Lung (tissue), 12 donors: Measurements from ENCODE around the gene TCF25. TPM values are rescaled to one million over a fixed set of nuclear protein-coding genes. Genes with fewer than 3 reads are reported as not detected.

Experiments used
- ATAC-seq: fragments of 200-7000 bp; cut with Tn5 transposase; one replicate; pipeline ENCODE4 v1.9.1; 2020; ENCODE audit warnings: moderate number of reproducible peaks; ENCODE audit not compliant: insufficient read depth, low FRiP score
- DNase-seq, 3 donors: peaks; one replicate each; pipeline ENCODE4 v3.0.0-alpha.2; 2013 to 2017
- H3K27ac ChIP-seq, 2 donors: one replicate each; pipeline ENCODE4 v1.5.1; 2013; ENCODE audit warnings: mild to moderate bottlenecking in 2 of 2, moderate library complexity in 2 of 2, control low read depth in 1 of 2, inconsistent platforms in 1 of 2, low read depth in 1 of 2, low read length in 1 of 2
- H3K27me3 ChIP-seq, 3 donors: one replicate each; pipeline ENCODE4 v1.5.1; 2013; ENCODE audit warnings: low read length in 2 of 3; ENCODE audit not compliant: control insufficient read depth in 3 of 3, insufficient read depth in 3 of 3
- H3K36me3 ChIP-seq, 4 donors: one replicate each; pipeline ENCODE4 v1.5.1; 2013; ENCODE audit warnings: low read length in 4 of 4, mild to moderate bottlenecking in 1 of 4, moderate library complexity in 1 of 4; ENCODE audit not compliant: control insufficient read depth in 4 of 4, insufficient read depth in 4 of 4
- H3K4me1 ChIP-seq, 5 donors: one replicate each; pipeline ENCODE4 v1.5.1; 2013; ENCODE audit warnings: low read length in 5 of 5, mild to moderate bottlenecking in 2 of 5, moderate library complexity in 1 of 5; ENCODE audit not compliant: control insufficient read depth in 5 of 5, insufficient read depth in 5 of 5
- H3K4me3 ChIP-seq: one replicate; pipeline ENCODE4 v1.5.1; 2013; ENCODE audit warnings: mild to moderate bottlenecking, control low read depth, moderate library complexity
- H3K9ac ChIP-seq, 2 donors: one replicate each; pipeline ENCODE4 v1.5.1; 2013; ENCODE audit warnings: low read length in 2 of 2, control low read depth in 1 of 2; ENCODE audit not compliant: insufficient read depth in 1 of 2
- H3K9me3 ChIP-seq, 4 donors: one replicate each; pipeline ENCODE4 v1.5.1; 2013; ENCODE audit warnings: low read length in 3 of 4, mild to moderate bottlenecking in 1 of 4, moderate library complexity in 1 of 4; ENCODE audit not compliant: control insufficient read depth in 4 of 4, insufficient read depth in 3 of 4
- WGBS, 2 donors: extraction: QIAGEN DNeasy Blood & Tissue Kit; methylation state at CpG; one replicate each; pipeline ENCODE4 v1.1.7; 2013; 5-methylcytosine and 5-hydroxymethylcytosine counted together
- polyA plus RNA-seq, 2 donors: library from polyadenylated mRNA; stranded (reverse); fragments of 200-250 nt; gene quantifications; one replicate each; pipeline ENCODE4 v1.2.1, GENCODE V29; 2013
- total RNA-seq, 2 donors: library from RNA; depleted of rRNA in 1 of 2; stranded (reverse); fragments of >200 nt in 1 of 2; gene quantifications; one replicate each; pipeline ENCODE4 v1.2.1, GENCODE V29; 2014 to 2021
- TF ChIP-seq, protein P1 (sequence below): IDR thresholded peaks from 2 replicates; pipeline ENCODE4 v1.5.1; 2012; ENCODE audit warnings: mild to moderate bottlenecking; ENCODE audit errors: control extremely low read depth, extremely low read depth
- donor health status: control.
- donor health status: control.
- donor health status: Bipolar disorder and iron deficiency.
- donor health status: healthy.
- donor health status: DM: yes; HTN: yes; CAD: no.

The TCF25 gene
- total and polyA plus RNA-seq, 4 donors, result 106 to 212 (median 129) TPM

DNA sequence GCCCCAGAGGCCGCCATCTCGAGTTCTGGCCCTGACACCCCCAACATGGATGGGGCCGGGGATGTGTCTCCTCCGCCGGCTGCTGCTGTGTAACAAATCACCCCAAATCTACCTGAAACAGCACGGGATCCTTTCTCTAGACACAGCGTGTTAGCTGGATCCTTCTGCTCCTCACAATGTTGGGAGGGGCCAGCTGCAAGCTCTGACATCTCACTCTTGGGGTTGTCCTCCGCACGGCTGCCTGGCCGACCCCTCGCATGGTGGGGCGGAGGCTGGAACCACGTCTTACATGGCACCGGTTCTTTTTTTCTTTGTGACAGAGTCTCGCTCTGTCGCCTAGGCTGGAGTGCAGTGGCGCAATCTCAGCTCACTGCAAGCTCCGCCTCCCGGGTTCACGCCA is 63.6 kb downstream of the TCF25 start:
- Histone ChIP-seq H3K9me3 (no peaks in the 10 kb centered on the region), H3K27ac (no peak overlapping the region), H3K36me3 (no peaks in the 10 kb centered on the region), H3K4me1 (no peaks in the 10 kb centered on the region), H3K4me3 (no peak overlapping the region), H3K27me3 (no peaks in the 10 kb centered on the region), H3K9ac (no peak overlapping the region)
- no peak for DNase-seq
- WGBS, 2 donors, result 91 to 93% methylated on average over 20 of the region's 20 CpGs
- TF ChIP-seq, protein P1, sequence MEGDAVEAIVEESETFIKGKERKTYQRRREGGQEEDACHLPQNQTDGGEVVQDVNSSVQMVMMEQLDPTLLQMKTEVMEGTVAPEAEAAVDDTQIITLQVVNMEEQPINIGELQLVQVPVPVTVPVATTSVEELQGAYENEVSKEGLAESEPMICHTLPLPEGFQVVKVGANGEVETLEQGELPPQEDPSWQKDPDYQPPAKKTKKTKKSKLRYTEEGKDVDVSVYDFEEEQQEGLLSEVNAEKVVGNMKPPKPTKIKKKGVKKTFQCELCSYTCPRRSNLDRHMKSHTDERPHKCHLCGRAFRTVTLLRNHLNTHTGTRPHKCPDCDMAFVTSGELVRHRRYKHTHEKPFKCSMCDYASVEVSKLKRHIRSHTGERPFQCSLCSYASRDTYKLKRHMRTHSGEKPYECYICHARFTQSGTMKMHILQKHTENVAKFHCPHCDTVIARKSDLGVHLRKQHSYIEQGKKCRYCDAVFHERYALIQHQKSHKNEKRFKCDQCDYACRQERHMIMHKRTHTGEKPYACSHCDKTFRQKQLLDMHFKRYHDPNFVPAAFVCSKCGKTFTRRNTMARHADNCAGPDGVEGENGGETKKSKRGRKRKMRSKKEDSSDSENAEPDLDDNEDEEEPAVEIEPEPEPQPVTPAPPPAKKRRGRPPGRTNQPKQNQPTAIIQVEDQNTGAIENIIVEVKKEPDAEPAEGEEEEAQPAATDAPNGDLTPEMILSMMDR, result no peak
- no peak for ATAC-seq

DNA sequence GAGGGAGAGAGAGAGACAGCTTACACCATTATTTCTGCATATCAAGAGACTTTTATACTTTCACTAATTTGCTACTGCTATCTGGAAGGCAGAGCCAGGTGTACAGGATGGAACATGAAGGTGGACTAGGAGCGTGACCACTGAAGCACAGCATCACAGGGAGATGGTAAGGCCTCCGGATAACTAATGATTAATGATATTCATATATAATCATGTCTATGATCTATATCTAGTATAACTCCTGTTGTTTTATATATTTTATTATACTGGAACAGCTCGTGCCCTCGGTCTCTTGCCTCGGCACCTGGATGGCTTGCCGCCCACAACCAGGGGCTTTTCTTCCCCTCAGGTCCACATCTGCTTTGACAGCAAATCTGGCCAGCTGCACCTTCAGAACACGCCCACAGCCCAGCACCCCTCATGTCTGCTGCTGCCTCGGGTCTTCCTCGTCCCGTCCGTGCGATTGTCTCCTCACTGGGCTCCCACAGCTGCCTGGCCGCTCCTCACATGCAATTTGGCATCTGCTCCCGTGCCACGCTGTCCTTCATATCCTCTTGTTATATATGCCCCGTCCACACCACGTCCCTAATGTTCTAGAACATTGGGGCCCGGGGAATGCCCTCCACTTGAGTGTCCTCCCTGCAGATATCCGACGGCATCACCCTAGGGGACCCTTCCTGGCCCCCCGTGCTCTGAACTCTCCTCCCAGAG is 64.9 kb downstream of the TCF25 start:
- H3K9me3 ChIP-seq, result no peaks in the 10 kb centered on the region
- DNase-seq, result no peak
- no peaks in the 10 kb centered on the region for H3K36me3 ChIP-seq
- TF ChIP-seq, protein P1, result no peak
- H3K27ac ChIP-seq, result no peak overlapping the region
- H3K9ac ChIP-seq, result no peak overlapping the region
- H3K27me3 ChIP-seq, result no peaks in the 10 kb centered on the region
- WGBS, 2 donors, result 80 to 82% methylated on average over 21 of the region's 21 CpGs
- no peak overlapping the region for H3K4me3 ChIP-seq
- H3K4me1 ChIP-seq, result no peaks in the 10 kb centered on the region
- ATAC-seq, result no peak

DNA sequence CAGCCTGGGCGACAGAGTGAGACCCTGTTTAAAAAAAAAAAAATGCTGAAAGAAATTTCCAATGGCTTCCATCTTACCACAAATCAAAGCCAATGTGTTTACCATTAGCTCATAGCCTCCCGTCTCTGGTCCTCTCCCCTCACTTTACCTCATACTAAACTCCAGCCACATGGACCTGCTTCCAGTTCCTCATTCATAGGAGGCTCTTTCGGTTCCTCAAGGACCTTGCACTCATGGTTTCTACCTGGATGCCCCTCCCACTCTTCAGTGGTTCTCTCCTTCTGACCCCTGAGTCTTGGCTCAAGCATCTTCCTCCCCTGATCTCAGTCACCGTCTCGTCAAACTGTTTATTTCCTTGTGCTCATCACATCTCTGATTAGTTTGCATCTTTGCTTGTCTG is 71.4 kb downstream of the TCF25 start:
- DNase-seq (no peak), ATAC-seq (no peak)
- Histone ChIP-seq H3K27ac (no peak overlapping the region), H3K4me3 (no peak overlapping the region), H3K4me1 (peaks cover 0 to 11% (median 0%) of the 10 kb centered on the region in 5 donors), H3K9ac (no peak overlapping the region), H3K27me3 (peaks cover 0 to 3% (median 2%) of the 10 kb centered on the region in 3 donors), H3K9me3 (no peaks in the 10 kb centered on the region), H3K36me3 (no peaks in the 10 kb centered on the region)
- TF ChIP-seq, protein P1, result no peak
- 57 to 66% methylated on average over 5 of the region's 5 CpGs for WGBS, 2 donors
